HG03064 (cell line): ENCODE results near the gene EPB41L4A.
"Not testable (repeated sequence)": the region's sequence is repeated elsewhere in the genome, so short reads cannot be mapped to it uniquely, and the experiment has no call there.

Experiments
- ATAC-seq: cut with Tn5 transposase; IDR thresholded peaks from one replicate; pipeline ENCODE4 v1.9.1; 2021; ENCODE audit warnings: low read depth; ENCODE audit not compliant: unreplicated experiment

The EPB41L4A gene

GRCh38 chr5:112263469-112263868 is 155.6 kb downstream of the EPB41L4A start:
- ATAC-seq = no peak

- ATAC-seq = no peak
These were observed 160.5 kb downstream of the EPB41L4A start for GRCh38 chr5:112258571-112258970.

GRCh38 chr5:112257976-112258375 is 161.1 kb downstream of the EPB41L4A start:
- ATAC-seq = no peak

- no peak for ATAC-seq
These were observed 162.1 kb downstream of the EPB41L4A start for GRCh38 chr5:112257005-112257404.

- no peak for ATAC-seq
These were observed 164.8 kb downstream of the EPB41L4A start for GRCh38 chr5:112254303-112254702.

- no peak for ATAC-seq
These were observed 165.4 kb downstream of the EPB41L4A start for GRCh38 chr5:112253478-112254250.

- ATAC-seq = no peak
These were observed 168.5 kb downstream of the EPB41L4A start for GRCh38 chr5:112250551-112250950.

GRCh38 chr5:112248623-112249022 is 170.5 kb downstream of the EPB41L4A start:
- no peak for ATAC-seq

GRCh38 chr5:112247960-112248359 is 171.1 kb downstream of the EPB41L4A start:
- no peak for ATAC-seq

GRCh38 chr5:112245656-112246055 is 173.4 kb downstream of the EPB41L4A start:
- ATAC-seq = no peak

GRCh38 chr5:112239996-112240395 is 179.1 kb downstream of the EPB41L4A start:
- no peak for ATAC-seq

- ATAC-seq = no peak
These were observed 180.6 kb downstream of the EPB41L4A start for GRCh38 chr5:112238473-112238872.

GRCh38 chr5:112237456-112237855 is 181.6 kb downstream of the EPB41L4A start:
- no peak for ATAC-seq

- ATAC-seq = no peak
These were observed 185.1 kb downstream of the EPB41L4A start for GRCh38 chr5:112234000-112234399.

- ATAC-seq = no peak
These were observed 186.4 kb downstream of the EPB41L4A start for GRCh38 chr5:112232667-112233066.

- no peak for ATAC-seq
These were observed 188.5 kb downstream of the EPB41L4A start for GRCh38 chr5:112230606-112231005.

GRCh38 chr5:112228667-112229066 is 190.4 kb downstream of the EPB41L4A start:
- no peak for ATAC-seq

GRCh38 chr5:112227911-112228631 is 191.0 kb downstream of the EPB41L4A start:
- ATAC-seq = no peak

- ATAC-seq = no peak
These were observed 192.9 kb downstream of the EPB41L4A start for GRCh38 chr5:112226215-112226614.

GRCh38 chr5:112222997-112223396 is 196.1 kb downstream of the EPB41L4A start:
- ATAC-seq = not testable (repeated sequence)

GRCh38 chr5:112221128-112221527 is 197.9 kb downstream of the EPB41L4A start:
- ATAC-seq = no peak

- no peak for ATAC-seq
These were observed 200.1 kb downstream of the EPB41L4A start for GRCh38 chr5:112219000-112219399.
